Stimulated activated CD8-positive, alpha-beta memory T cell treated with anti-CD3 and anti-CD28 coated beads, Interleukin-12 subunit alpha, Interleukin-12 subunit beta, amount 100 ng/mL, for 4 hours (primary cell): ENCODE data around the gene KRT7.

ENCODE experiments used
- DNase-seq: peaks from one replicate; pipeline ENCODE4 v3.0.0-alpha.2; 2020; ENCODE audit warnings: low read depth

Gene KRT7

GRCh38 chr12:52232674-52233461, at the start of gene KRT7:
Gene KRT7, plus strand, starts transcription at chr12:52233243. Its CDS starts 54 bp downstream, at chr12:52233297.
- DNase-seq: no peak

GRCh38 chr12:52183544-52183910, 49.5 kb upstream of the KRT7 start:
- DNase-seq: no peak

- DNase-seq: no peak
These were observed 49.1 kb upstream of the KRT7 start for GRCh38 chr12:52183971-52184370.

GRCh38 chr12:52184813-52185212, 48.2 kb upstream of the KRT7 start:
- no peak for DNase-seq

- DNase-seq: no peak
These were observed 47.6 kb upstream of the KRT7 start for GRCh38 chr12:52185400-52185967.

- no peak for DNase-seq
These were observed 46.8 kb upstream of the KRT7 start for GRCh38 chr12:52186118-52186840.

GRCh38 chr12:52187206-52187605, 45.8 kb upstream of the KRT7 start:
- no peak for DNase-seq

GRCh38 chr12:52187640-52188039, 45.4 kb upstream of the KRT7 start:
- DNase-seq: no peak

- no peak for DNase-seq
These were observed 44.4 kb upstream of the KRT7 start for GRCh38 chr12:52188658-52189057.

GRCh38 chr12:52189376-52190174, 43.5 kb upstream of the KRT7 start:
- no peak for DNase-seq

GRCh38 chr12:52190860-52191729, 41.9 kb upstream of the KRT7 start:
- no peak for DNase-seq

GRCh38 chr12:52191841-52192791, 40.9 kb upstream of the KRT7 start, which contains the start of gene KRT80:
Gene KRT80, minus strand, starts transcription at chr12:52192014. Its CDS starts 112 bp downstream, at chr12:52191902.
- DNase-seq: no peak

GRCh38 chr12:52193532-52193931, 39.5 kb upstream of the KRT7 start:
- DNase-seq: no peak

GRCh38 chr12:52193991-52194390, 39.1 kb upstream of the KRT7 start:
- no peak for DNase-seq

- no peak for DNase-seq
These were observed 37.8 kb upstream of the KRT7 start for GRCh38 chr12:52195065-52195730.

- no peak for DNase-seq
These were observed 35.4 kb upstream of the KRT7 start for GRCh38 chr12:52197371-52198231.

- DNase-seq: no peak
These were observed 34.4 kb upstream of the KRT7 start for GRCh38 chr12:52198454-52199215.
